Lower leg skin (tissue), 4 donors: ENCODE measurements around the gene HYLS1. TPM values are rescaled to one million over a fixed set of nuclear protein-coding genes. Genes with fewer than 3 reads are reported as not detected.

Experiments used
- DNase-seq, 2 donors: peaks; one replicate each; pipeline ENCODE4 v3.0.0-alpha.2; 2019; ENCODE audit warnings: low spot score in 2 of 2
- H3K4me3 ChIP-seq: fragments of 200-600 bp; sonication (generic); 2 replicates; pipeline ENCODE4 v1.5.1; 2017; ENCODE audit warnings: mild to moderate bottlenecking, low read depth; ENCODE audit not compliant: poor library complexity, severe bottlenecking
- CTCF ChIP-seq, 3 donors: fragments of 450-650 bp; IDR thresholded peaks; one replicate each; pipeline ENCODE4 v1.5.1; 2016; ENCODE audit warnings: antibody characterized with exemption in 3 of 3, mild to moderate bottlenecking in 3 of 3, moderate library complexity in 2 of 3
- POLR2A ChIP-seq, 2 donors: fragments of 450-650 bp; IDR thresholded peaks; one replicate each; pipeline ENCODE4 v1.6.1; 2016 to 2017; ENCODE audit warnings: antibody characterized with exemption in 2 of 2, mild to moderate bottlenecking in 1 of 2, moderate library complexity in 1 of 2
- WGBS, 2 donors: methylation state at CpG; one replicate each; pipeline ENCODE4 v1.1.5; 2018; 5-methylcytosine and 5-hydroxymethylcytosine counted together
- intact Hi-C: fragments of 100-400 bp; cut with DNase I; formaldehyde crosslinking; loops from one replicate; pipeline ENCODE4 v1.15.0; 2023; ENCODE audit warnings: low total_unique reads
- total RNA-seq, 4 donors: library from RNA; depleted of rRNA; stranded (reverse); fragments of >200 nt; gene quantifications; one replicate each; pipeline ENCODE4 v1.1.0, GENCODE V29; 2016

Gene HYLS1
- total RNA-seq, 4 donors from 2014 or later = 0.99 to 2.8 (median 2.0) TPM

- intact Hi-C loops = no loop called here
- H3K4me3 ChIP-seq = no peak overlapping the region
- TF ChIP-seq POLR2A (IDR thresholded peaks at IDR 0.05) (no peak), CTCF (IDR thresholded peaks at IDR 0.05) (no peak)
- no peak for DNase-seq
- 86 to 88% methylated on average over 12 of the region's 12 CpGs for WGBS, 2 donors
Measured at GRCh38 chr11:125916683-125917347, 29.3 kb downstream of the HYLS1 start.

GRCh38 chr11:125918140-125918840 is 30.8 kb downstream of the HYLS1 start:
- intact Hi-C loops = no loop called here
- H3K4me3 ChIP-seq = no peak overlapping the region
- 78 to 84% methylated on average over 13 of the region's 13 CpGs for WGBS, 2 donors
- TF ChIP-seq CTCF (IDR thresholded peaks at IDR 0.05) = no peak
- no peak for TF ChIP-seq POLR2A (IDR thresholded peaks at IDR 0.05)
- no peak for DNase-seq

DNA sequence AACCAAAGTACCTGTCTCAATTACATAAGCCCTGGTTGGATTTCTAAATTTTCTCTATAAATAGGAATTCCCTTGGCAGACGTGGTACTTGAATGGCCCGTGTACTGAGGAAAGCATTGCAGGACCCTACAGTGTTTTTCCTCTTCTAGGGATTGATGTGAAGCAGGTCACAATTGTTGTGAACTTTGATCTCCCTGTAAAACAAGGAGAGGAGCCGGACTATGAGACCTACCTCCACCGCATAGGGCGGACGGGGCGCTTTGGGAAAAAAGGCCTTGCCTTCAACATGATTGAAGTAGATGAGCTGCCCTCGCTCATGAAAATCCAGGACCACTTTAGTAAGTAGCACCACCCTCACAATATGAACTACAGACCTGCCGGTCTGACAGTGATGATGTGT is 33.6 kb downstream of the HYLS1 start:
- intact Hi-C loops = loop anchor here (5.0 kb wide), 1 partner anchor 271 kb away; no protein-coding TSS in a partner anchor
- H3K4me3 ChIP-seq = no peak overlapping the region
- 86 to 90% methylated on average over 9 of the region's 9 CpGs for WGBS, 2 donors

GRCh38 chr11:125922156-125922555 is 34.7 kb downstream of the HYLS1 start:
- no peak for TF ChIP-seq POLR2A (IDR thresholded peaks at IDR 0.05)
- no peak overlapping the region for H3K4me3 ChIP-seq
- intact Hi-C loops = loop anchor here (5.0 kb wide), 1 partner anchor 270 kb away; no protein-coding TSS in a partner anchor
- no peak for DNase-seq
- 81 to 87% methylated on average over 3 of the region's 3 CpGs for WGBS, 2 donors

More for the DNA sequence above, 33.6 kb downstream of the HYLS1 start:
- no peak for TF ChIP-seq CTCF (IDR thresholded peaks at IDR 0.05)
- no peak for TF ChIP-seq POLR2A (IDR thresholded peaks at IDR 0.05)
- DNase-seq = no peak

- no peak overlapping the region for H3K4me3 ChIP-seq
- intact Hi-C loops = loop anchor here (5.0 kb wide), 1 partner anchor 269 kb away; no protein-coding TSS in a partner anchor
- TF ChIP-seq CTCF (IDR thresholded peaks at IDR 0.05) (peak in 1 of 3 donors; percentile 32), POLR2A (IDR thresholded peaks at IDR 0.05) (no peak)
- WGBS, 2 donors = 5 to 7% methylated on average over 8 of the region's 8 CpGs
- DNase-seq = peak; percentile 70 to 88
Measured at GRCh38 chr11:125923012-125923579, 35.6 kb downstream of the HYLS1 start.

DNA sequence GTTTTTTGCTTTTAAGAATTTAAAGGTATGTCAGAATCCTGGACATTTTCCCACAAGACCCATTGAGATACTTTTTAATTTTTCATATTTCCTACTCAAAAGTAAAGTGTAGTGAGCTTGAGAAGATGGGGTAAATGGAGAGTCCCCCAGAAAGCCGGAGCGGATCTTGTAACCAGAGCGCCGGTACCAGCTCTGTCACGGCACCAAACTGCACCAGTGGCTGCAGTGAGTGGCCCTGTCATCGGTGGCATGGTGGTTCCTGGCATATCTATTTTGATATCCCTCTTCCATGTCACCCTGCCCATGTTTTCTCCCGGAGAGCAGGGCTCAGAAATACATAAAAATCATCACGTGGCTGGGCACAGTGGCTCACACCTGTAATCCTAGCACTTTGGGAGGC is 36.2 kb downstream of the HYLS1 start:
- peak in 1 of 2 donors; percentile 57 for DNase-seq
- no peak for TF ChIP-seq POLR2A (IDR thresholded peaks at IDR 0.05)
- no peak for TF ChIP-seq CTCF (IDR thresholded peaks at IDR 0.05)
- intact Hi-C loops = loop anchor here (5.0 kb wide), 1 partner anchor 269 kb away; no protein-coding TSS in a partner anchor
- 87 to 94% methylated on average over 8 of the region's 8 CpGs for WGBS, 2 donors
- no peak overlapping the region for H3K4me3 ChIP-seq
